Mesendoderm (in vitro differentiated cells): ENCODE data around the gene AFF1.

Source experiments
- DNase-seq: peaks from one replicate; pipeline ENCODE4 v3.0.0; 2013
- H2AK5ac ChIP-seq: 2 replicates; pipeline ENCODE4 v1.6.1; 2013; ENCODE audit warnings: low read length, inconsistent platforms
- H2BK120ac ChIP-seq: 2 replicates; pipeline ENCODE4 v1.6.1; 2013; ENCODE audit warnings: low read depth, mild to moderate bottlenecking, low read length, moderate library complexity, mixed read lengths
- H2BK15ac ChIP-seq: replicated peaks from 2 replicates; pipeline ENCODE4 v1.6.1; 2013; ENCODE audit warnings: low read depth, mild to moderate bottlenecking, moderate library complexity
- H2BK5ac ChIP-seq: 2 replicates; pipeline ENCODE4 v1.6.1; 2013; ENCODE audit warnings: low read length, inconsistent platforms
- H3K18ac ChIP-seq: 2 replicates; pipeline ENCODE4 v1.6.1; 2013; ENCODE audit warnings: mild to moderate bottlenecking, low read length, mixed read lengths
- H3K23ac ChIP-seq: one replicate; pipeline ENCODE4 v1.6.1; 2013; ENCODE audit warnings: low read length
- H3K27ac ChIP-seq: 2 replicates; pipeline ENCODE4 v1.5.1; 2013; ENCODE audit warnings: low read depth, mild to moderate bottlenecking, inconsistent platforms, low read length, moderate library complexity
- H3K27me3 ChIP-seq: 2 replicates; pipeline ENCODE4 v1.6.1; 2013; ENCODE audit warnings: low read length, control low read depth, mild to moderate bottlenecking, inconsistent platforms; ENCODE audit not compliant: insufficient read depth, poor library complexity
- H3K36me3 ChIP-seq: 2 replicates; pipeline ENCODE4 v1.6.1; 2013; ENCODE audit warnings: low read length, inconsistent platforms; ENCODE audit not compliant: control insufficient read depth, insufficient read depth
- H3K4ac ChIP-seq: one replicate; pipeline ENCODE4 v1.6.1; 2013; ENCODE audit warnings: low read depth, mild to moderate bottlenecking, low read length, moderate library complexity
- H3K4me1 ChIP-seq: 2 replicates; pipeline ENCODE4 v1.6.1; 2013; ENCODE audit warnings: low read depth, low read length, inconsistent platforms; ENCODE audit not compliant: control insufficient read depth
- H3K4me2 ChIP-seq: 2 replicates; pipeline ENCODE4 v1.6.1; 2013; ENCODE audit warnings: low read length
- H3K4me3 ChIP-seq: 2 replicates; pipeline ENCODE4 v1.5.1; 2013; ENCODE audit warnings: mild to moderate bottlenecking, low read length
- H3K56ac ChIP-seq: one replicate; pipeline ENCODE4 v1.6.1; 2013; ENCODE audit warnings: low read length
- H3K79me1 ChIP-seq: 2 replicates; pipeline ENCODE4 v1.6.1; 2013; ENCODE audit warnings: low read length, inconsistent platforms
- H3K79me2 ChIP-seq: 2 replicates; pipeline ENCODE4 v1.6.1; 2013; ENCODE audit warnings: mild to moderate bottlenecking, low read length; ENCODE audit not compliant: control insufficient read depth, insufficient read depth
- H3K9ac ChIP-seq: 2 replicates; pipeline ENCODE4 v1.6.1; 2013; ENCODE audit warnings: low read length, inconsistent platforms
- H4K5ac ChIP-seq: one replicate; pipeline ENCODE4 v1.6.1; 2013; ENCODE audit warnings: low read length
- H4K8ac ChIP-seq: one replicate; pipeline ENCODE4 v1.6.1; 2013; ENCODE audit warnings: low read depth, mild to moderate bottlenecking, control low read depth, low read length, moderate library complexity
- WGBS: extraction: QIAGEN DNeasy Blood & Tissue Kit; methylation state at CpG from one replicate; pipeline ENCODE4 v1.1.7; 2013; ENCODE audit warnings: low lambda C conversion rate, missing lambda C conversion rate; ENCODE audit not compliant: insufficient coverage; ENCODE audit errors: extremely low coverage; 5-methylcytosine and 5-hydroxymethylcytosine counted together

AFF1 gene

DNA sequence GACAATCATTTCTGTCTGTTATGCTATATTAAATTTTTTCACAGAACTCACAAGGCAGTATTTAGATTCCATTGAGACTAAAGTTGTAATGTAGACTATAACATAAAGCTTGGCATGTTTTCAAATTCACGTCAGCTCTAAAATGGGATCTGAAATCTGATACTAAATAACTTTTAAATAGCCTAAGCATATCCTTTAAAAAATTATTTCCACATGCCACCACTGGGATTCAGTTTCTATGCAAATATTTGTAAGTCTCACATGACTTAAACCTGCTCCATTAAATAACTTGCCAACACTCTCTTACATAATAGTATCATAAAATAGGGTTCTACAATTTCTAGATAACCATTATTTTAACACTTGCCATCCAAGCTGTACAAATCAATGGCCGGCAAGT is 253.2 kb downstream of the AFF1 start:
- no peak overlapping the region for H3K4ac ChIP-seq
- no peaks in the 10 kb centered on the region for H3K79me1 ChIP-seq
- H3K4me2 ChIP-seq = no peak overlapping the region
- no peak overlapping the region for H4K5ac ChIP-seq
- no peak overlapping the region for H4K8ac ChIP-seq
- H3K27ac ChIP-seq = no peak overlapping the region
- H3K4me1 ChIP-seq = no peaks in the 10 kb centered on the region
- H2BK120ac ChIP-seq = no peak overlapping the region
- no peak overlapping the region for H3K9ac ChIP-seq
- no peak overlapping the region for H2AK5ac ChIP-seq
- no peak for DNase-seq
- H3K56ac ChIP-seq = no peak overlapping the region
- no CpG with 5 or more reads among the region's 2 CpGs for WGBS
- no peaks in the 10 kb centered on the region for H3K36me3 ChIP-seq
- H3K18ac ChIP-seq = no peak overlapping the region
- H3K27me3 ChIP-seq = no peaks in the 10 kb centered on the region
- H2BK5ac ChIP-seq = no peak overlapping the region
- H3K23ac ChIP-seq = no peak overlapping the region
- no peak overlapping the region for H3K4me3 ChIP-seq
- no peak overlapping the region for H2BK15ac ChIP-seq
- H3K79me2 ChIP-seq = no peaks in the 10 kb centered on the region

DNA sequence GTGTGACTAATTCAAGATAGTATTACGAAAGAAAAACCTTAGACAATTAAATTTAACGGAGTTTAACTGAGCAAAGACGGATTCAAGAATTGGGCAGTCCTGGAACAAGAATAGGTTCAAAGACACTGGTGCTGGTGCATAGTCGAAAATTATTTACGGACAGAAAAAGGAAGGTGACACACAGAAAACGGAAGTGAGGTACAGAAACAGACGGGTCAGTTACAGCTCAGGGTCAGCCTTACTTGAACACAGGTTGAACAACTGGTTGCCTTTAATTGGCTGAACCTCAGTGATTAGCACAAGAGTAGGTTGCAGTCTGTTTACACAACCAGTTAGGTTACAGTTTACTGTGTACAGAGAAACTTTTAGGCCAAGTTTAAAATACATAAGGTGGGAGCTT is 254.1 kb downstream of the AFF1 start:
- Histone ChIP-seq H3K27ac (no peak overlapping the region), H4K5ac (no peak overlapping the region), H3K27me3 (no peaks in the 10 kb centered on the region), H3K23ac (no peak overlapping the region), H3K56ac (no peak overlapping the region), H3K4me2 (no peak overlapping the region), H3K79me2 (no peaks in the 10 kb centered on the region), H3K36me3 (no peaks in the 10 kb centered on the region), H3K79me1 (no peaks in the 10 kb centered on the region), H2AK5ac (no peak overlapping the region), H4K8ac (no peak overlapping the region), H3K4me3 (no peak overlapping the region), H2BK5ac (no peak overlapping the region), H3K18ac (no peak overlapping the region), H2BK120ac (no peak overlapping the region), H3K9ac (no peak overlapping the region), H3K4me1 (no peaks in the 10 kb centered on the region), H3K4ac (no peak overlapping the region), H2BK15ac (no peak overlapping the region)
- no CpG with 5 or more reads among the region's 7 CpGs for WGBS
- DNase-seq = no peak
